ENCODE data around the gene PLCL1.

DNA sequence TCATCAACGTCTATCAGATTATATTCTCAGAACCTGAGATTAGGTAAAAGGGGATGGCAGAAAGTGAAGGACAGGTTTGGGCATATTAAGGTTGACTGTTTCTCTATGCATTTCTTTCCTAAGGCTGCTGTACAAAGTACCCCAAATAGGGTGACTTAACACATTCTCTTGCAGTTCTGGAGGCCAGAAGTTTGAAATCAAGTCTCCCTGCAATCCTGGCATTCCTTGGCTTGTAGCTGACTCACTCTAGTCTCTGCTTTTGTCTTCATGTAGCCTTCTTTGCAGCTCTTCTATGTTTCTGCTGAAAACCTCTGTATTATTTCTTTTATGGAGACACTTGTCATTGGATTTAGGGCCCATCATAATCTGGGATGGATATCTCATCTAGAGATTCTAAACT lies 364.3 kb downstream of the PLCL1 start:
- TF ChIP-seq, protein P1, sequence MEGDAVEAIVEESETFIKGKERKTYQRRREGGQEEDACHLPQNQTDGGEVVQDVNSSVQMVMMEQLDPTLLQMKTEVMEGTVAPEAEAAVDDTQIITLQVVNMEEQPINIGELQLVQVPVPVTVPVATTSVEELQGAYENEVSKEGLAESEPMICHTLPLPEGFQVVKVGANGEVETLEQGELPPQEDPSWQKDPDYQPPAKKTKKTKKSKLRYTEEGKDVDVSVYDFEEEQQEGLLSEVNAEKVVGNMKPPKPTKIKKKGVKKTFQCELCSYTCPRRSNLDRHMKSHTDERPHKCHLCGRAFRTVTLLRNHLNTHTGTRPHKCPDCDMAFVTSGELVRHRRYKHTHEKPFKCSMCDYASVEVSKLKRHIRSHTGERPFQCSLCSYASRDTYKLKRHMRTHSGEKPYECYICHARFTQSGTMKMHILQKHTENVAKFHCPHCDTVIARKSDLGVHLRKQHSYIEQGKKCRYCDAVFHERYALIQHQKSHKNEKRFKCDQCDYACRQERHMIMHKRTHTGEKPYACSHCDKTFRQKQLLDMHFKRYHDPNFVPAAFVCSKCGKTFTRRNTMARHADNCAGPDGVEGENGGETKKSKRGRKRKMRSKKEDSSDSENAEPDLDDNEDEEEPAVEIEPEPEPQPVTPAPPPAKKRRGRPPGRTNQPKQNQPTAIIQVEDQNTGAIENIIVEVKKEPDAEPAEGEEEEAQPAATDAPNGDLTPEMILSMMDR (IDR thresholded peaks at IDR 0.05) = no peak
- TF ChIP-seq POLR2A (IDR thresholded peaks at IDR 0.05) = no peak
